Urothelium cell line (cell line): ENCODE data around the gene ATN1.

ENCODE experiments used
- DNase-seq: peaks from one replicate; pipeline ENCODE4 v3.0.0; 2011; ENCODE audit warnings: low spot score, mixed read lengths
- FAIRE-seq: peaks from 2 replicates; lab custom pipeline; 2011; peaks lifted over from hg19 to GRCh38; lab: Jason Lieb, UNC

ATN1 gene

DNA sequence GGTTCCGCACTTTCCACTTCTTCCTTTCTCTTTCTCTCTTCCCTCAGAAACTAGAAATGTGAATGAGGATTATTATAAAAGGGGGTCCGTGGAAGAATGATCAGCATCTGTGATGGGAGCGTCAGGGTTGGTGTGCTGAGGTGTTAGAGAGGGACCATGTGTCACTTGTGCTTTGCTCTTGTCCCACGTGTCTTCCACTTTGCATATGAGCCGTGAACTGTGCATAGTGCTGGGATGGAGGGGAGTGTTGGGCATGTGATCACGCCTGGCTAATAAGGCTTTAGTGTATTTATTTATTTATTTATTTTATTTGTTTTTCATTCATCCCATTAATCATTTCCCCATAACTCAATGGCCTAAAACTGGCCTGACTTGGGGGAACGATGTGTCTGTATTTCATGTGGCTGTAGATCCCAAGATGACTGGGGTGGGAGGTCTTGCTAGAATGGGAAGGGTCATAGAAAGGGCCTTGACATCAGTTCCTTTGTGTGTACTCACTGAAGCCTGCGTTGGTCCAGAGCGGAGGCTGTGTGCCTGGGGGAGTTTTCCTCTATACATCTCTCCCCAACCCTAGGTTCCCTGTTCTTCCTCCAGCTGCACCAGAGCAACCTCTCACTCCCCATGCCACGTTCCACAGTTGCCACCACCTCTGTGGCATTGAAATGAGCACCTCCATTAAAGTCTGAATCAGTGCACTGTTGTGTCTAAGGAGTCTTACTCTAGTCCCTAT lies 4.6 kb upstream of the ATN1 start:
- no peak for FAIRE-seq

DNA sequence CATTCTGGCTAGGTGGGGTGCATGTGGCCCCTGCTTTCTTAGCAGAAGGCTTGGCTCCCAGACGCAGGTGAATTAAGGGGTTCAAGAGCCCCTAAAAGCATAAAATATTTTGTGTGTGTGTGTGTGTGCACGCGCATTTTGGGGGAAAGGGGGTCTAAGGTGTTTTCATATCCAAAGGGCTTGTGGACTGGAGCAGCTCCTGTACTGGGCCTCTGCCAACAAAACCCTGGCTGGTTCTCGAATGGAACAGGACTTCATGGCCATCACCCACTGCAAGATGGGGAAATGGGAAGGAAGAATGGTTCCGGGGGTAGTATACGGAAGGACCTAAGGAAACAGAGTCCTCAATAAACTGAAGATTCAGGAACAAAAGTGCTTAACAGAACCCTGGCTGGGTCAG lies 3.9 kb upstream of the ATN1 start:
- DNase-seq = no peak
- no peak for FAIRE-seq

More for the DNA sequence above, 4.6 kb upstream of the ATN1 start:
- no peak for DNase-seq

DNA sequence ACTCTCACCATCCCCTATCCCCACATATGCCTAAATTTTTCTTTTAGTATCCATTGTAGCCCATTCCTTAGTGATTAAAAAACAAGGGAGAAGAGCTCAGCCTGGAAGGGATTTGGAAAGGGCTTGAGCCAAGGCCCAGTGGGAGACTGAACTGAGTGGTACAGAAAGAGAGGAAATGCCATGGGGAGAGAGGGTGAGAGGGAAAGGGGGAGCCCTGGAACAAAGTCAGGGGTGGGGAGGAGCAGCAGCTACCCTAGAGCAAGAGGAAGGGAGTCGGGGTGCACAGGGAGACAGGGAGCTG lies 2.6 kb upstream of the ATN1 start:
- FAIRE-seq (no peak), DNase-seq (no peak)

- peak; percentile 32 for FAIRE-seq
- DNase-seq = peak; percentile 90
Measured at GRCh38 chr12:6925540-6926279, 2.0 kb upstream of the ATN1 start.

DNA sequence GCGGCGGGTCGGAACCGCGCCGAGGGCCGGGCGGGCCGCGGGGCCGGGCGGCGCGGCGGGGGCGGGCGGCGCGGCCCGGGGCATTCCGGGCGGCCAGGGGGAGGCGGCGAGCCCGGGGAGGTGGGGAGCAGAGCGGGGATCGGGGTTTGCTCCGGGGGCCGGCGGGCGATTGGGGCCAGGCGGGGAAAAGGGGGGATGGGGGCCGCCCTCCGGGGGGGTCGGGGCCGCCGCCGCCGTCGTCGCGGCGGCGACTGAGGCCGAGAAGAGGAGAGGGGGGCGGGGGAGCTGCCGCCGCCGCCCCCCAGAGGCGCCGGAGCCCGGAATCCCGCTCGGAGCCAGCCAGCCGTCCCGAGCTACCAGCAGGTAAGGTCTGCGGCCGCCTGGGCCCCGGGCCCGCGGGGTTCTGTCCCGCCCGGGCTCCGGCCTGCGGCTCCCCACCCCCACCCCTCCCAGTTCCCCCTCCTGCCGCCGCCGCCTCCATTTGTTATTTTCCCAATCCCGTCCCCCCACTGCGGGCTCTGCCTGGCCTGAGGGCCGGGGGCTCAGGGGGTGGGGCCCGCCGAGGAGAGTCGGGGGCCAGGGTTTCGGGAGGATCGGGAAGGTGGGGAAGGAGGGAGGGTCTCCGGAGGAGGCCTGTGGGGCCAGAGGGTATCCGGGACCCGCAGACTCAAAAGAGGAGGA lies 403 bp downstream of the ATN1 start:
- DNase-seq = peak; percentile 48
- FAIRE-seq = no peak

GRCh38 chr12:6928703-6929407 lies 1.1 kb downstream of the ATN1 start:
- no peak for FAIRE-seq
- no peak for DNase-seq

GRCh38 chr12:6929466-6930452 lies 2.0 kb downstream of the ATN1 start:
- DNase-seq = no peak
- peak; percentile 9 for FAIRE-seq

GRCh38 chr12:6932766-6933165 lies 5.0 kb downstream of the ATN1 start:
- FAIRE-seq (no peak), DNase-seq (no peak)

DNA sequence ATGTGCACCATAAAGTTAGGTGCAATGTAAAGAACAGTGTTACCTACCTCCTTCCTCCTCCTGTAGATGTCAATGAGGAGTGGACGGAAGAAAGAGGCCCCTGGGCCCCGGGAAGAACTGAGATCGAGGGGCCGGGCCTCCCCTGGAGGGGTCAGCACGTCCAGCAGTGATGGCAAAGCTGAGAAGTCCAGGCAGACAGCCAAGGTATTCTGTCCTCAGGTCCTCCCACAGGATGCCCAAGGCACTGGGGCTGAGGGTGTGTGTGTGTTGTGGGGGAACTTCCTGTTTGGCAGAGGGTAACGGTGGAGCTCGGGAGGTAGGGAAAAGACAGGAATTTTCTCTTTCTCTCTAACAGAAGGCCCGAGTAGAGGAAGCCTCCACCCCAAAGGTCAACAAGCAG lies 6.4 kb downstream of the ATN1 start:
- no peak for FAIRE-seq
- no peak for DNase-seq

DNA sequence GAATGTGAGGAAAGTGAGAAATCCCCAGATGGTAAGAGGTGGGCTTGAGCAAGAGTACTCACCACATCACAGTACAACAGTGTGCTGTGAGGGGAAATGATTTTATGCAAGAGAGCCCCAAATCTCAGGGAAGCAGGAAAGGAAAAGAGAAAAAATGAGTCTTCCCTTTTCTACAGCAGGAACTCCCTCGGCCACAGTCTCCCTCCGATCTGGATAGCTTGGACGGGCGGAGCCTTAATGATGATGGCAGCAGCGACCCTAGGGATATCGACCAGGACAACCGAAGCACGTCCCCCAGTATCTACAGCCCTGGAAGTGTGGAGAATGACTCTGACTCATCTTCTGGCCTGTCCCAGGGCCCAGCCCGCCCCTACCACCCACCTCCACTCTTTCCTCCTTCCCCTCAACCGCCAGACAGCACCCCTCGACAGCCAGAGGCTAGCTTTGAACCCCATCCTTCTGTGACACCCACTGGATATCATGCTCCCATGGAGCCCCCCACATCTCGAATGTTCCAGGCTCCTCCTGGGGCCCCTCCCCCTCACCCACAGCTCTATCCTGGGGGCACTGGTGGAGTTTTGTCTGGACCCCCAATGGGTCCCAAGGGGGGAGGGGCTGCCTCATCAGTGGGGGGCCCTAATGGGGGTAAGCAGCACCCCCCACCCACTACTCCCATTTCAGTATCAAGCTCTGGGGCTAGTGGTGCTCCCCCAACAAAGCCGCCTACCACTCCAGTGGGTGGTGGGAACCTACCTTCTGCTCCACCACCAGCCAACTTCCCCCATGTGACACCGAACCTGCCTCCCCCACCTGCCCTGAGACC lies 7.8 kb downstream of the ATN1 start:
- no peak for DNase-seq
- FAIRE-seq = no peak

GRCh38 chr12:6936194-6936635 lies 8.5 kb downstream of the ATN1 start:
- FAIRE-seq (no peak), DNase-seq (no peak)

- DNase-seq (no peak), FAIRE-seq (no peak)
Measured at GRCh38 chr12:6936636-6937480, 9.1 kb downstream of the ATN1 start.

DNA sequence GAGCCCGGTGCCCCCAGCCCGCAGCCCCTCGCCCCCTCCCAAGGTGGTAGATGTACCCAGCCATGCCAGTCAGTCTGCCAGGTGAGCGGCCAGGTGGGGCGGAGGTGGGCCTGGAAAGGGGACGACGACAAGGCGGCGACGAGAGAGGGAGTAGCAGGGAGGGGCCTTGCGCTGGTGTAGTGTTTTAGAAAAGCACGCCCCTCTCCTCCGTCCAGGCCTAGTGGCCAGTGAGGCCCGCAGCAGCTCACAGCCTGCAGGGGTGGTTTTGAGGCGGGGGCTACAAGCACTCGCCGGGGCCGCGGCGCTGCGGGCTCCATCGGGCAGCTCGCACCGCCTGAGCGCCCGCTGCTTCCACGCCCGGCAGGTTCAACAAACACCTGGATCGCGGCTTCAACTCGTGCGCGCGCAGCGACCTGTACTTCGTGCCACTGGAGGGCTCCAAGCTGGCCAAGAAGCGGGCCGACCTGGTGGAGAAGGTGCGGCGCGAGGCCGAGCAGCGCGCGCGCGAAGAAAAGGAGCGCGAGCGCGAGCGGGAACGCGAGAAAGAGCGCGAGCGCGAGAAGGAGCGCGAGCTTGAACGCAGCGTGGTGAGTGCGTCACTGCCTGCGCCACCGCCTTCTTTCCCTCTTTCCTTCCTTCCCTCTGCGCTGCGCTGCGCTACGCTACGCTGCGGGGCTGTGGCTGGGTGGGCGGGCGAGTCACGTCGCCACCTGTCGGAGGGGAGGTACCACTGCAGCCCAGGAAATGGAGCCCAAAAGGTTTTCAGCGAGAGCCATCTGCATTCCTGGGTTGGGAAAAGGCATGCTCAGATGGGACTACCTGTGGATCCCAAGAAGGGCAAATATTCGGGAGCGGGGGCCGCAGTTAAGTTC lies 10.0 kb downstream of the ATN1 start:
- DNase-seq (peak; percentile 89), FAIRE-seq (peak; percentile 97)

- peak; percentile 55 for FAIRE-seq
Measured at GRCh38 chr12:6938353-6939190, 10.8 kb downstream of the ATN1 start.

DNA sequence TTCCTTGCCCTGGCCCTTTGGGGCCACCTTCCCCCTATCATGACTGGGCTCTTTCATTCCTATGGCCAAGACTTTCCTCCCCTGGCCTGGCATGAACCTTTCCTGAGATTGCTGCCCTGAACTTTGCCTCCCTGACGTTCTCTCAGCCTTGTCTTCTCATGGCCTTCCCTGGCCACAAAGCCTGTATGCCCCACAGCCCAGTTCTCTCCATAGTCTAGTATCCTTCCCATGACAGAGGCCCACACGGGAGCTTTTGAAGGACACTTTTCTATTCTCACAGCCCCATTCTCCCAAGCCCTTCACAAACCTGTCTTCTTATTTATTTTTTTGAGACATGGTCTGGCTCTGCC lies 11.4 kb downstream of the ATN1 start:
- FAIRE-seq = no peak
- DNase-seq = no peak

More at GRCh38 chr12:6938353-6939190, 10.8 kb downstream of the ATN1 start:
- no peak for DNase-seq

DNA sequence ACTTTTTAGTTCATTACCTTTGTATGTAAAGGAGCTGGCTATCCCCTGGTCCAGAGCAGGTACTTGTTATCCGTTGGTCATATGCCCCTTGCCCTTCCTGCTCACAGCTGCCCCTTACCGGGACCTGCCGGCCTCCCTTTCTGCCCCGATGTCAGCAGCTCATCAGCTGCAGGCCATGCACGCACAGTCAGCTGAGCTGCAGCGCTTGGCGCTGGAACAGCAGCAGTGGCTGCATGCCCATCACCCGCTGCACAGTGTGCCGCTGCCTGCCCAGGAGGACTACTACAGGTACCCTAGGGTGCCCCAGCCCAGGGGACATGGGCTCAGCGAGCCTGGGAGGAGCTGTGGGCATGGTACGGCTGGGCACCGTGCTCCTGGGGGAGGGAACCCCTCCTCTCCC lies 13.5 kb downstream of the ATN1 start:
- DNase-seq (no peak), FAIRE-seq (no peak)

GRCh38 chr12:6941782-6942181 lies 14.0 kb downstream of the ATN1 start:
- DNase-seq = no peak
- no peak for FAIRE-seq
